ENCODE results near the gene CAMKK2.

GRCh38 chr12:121241156-121241970, 55.1 kb downstream of the CAMKK2 start:
- TF ChIP-seq, protein P1, sequence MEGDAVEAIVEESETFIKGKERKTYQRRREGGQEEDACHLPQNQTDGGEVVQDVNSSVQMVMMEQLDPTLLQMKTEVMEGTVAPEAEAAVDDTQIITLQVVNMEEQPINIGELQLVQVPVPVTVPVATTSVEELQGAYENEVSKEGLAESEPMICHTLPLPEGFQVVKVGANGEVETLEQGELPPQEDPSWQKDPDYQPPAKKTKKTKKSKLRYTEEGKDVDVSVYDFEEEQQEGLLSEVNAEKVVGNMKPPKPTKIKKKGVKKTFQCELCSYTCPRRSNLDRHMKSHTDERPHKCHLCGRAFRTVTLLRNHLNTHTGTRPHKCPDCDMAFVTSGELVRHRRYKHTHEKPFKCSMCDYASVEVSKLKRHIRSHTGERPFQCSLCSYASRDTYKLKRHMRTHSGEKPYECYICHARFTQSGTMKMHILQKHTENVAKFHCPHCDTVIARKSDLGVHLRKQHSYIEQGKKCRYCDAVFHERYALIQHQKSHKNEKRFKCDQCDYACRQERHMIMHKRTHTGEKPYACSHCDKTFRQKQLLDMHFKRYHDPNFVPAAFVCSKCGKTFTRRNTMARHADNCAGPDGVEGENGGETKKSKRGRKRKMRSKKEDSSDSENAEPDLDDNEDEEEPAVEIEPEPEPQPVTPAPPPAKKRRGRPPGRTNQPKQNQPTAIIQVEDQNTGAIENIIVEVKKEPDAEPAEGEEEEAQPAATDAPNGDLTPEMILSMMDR (IDR thresholded peaks at IDR 0.05), result no peak
- TF ChIP-seq POLR2A (IDR thresholded peaks at IDR 0.05), result no peak
